A549 (cell line): ENCODE data around the gene GRHL1.

Experiments used
- EP300 ChIP-seq, 2 experiments: fragments of >200 bp; sonication (Bioruptor Twin); formaldehyde crosslinking; IDR thresholded peaks; 2 replicates in 1 of 2; 3 replicates in 1 of 2; pipeline ENCODE4 v1.6.1; 2016 to 2017
- MAZ ChIP-seq: fragments of 150-350 bp; IDR thresholded peaks from 2 replicates; pipeline ENCODE4 v1.6.1; 2014; ENCODE audit warnings: antibody characterized with exemption, low read depth, low read length, borderline replicate concordance
- TF ChIP-seq, protein P1 (sequence below): fragments of >200 bp; sonication (Bioruptor Twin); formaldehyde crosslinking; IDR thresholded peaks from 3 replicates; pipeline ENCODE4 v1.5.1; 2016
- TF ChIP-seq, protein P2 (sequence below): fragments of 250-450 bp; sonication (Bioruptor Pico); IDR thresholded peaks from 2 replicates; pipeline ENCODE4 v1.5.0; 2021; ENCODE audit warnings: mild to moderate bottlenecking, moderate library complexity, borderline replicate concordance

DNA sequence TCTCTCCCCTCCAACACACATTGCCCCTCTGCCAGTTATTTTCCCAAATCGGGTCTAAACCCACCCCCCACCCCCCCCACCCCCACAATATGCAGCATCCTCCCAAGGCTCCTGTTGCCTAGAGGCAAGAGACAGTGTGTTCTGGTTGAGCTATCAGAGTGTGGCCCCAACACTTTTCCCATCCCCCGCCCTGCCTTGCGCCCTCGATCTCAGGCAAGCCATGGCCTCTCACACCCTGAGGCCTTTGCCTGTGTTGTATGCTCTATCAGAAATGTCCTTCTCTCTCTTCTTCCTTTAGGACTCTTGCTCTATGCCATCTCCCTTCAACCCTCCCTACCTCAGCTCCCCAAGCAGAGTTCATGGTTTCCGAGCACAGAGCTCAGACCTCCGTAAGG lies 9.5 kb upstream of the GRHL1 start:
- TF ChIP-seq, protein P1, sequence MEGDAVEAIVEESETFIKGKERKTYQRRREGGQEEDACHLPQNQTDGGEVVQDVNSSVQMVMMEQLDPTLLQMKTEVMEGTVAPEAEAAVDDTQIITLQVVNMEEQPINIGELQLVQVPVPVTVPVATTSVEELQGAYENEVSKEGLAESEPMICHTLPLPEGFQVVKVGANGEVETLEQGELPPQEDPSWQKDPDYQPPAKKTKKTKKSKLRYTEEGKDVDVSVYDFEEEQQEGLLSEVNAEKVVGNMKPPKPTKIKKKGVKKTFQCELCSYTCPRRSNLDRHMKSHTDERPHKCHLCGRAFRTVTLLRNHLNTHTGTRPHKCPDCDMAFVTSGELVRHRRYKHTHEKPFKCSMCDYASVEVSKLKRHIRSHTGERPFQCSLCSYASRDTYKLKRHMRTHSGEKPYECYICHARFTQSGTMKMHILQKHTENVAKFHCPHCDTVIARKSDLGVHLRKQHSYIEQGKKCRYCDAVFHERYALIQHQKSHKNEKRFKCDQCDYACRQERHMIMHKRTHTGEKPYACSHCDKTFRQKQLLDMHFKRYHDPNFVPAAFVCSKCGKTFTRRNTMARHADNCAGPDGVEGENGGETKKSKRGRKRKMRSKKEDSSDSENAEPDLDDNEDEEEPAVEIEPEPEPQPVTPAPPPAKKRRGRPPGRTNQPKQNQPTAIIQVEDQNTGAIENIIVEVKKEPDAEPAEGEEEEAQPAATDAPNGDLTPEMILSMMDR, result no peak
- TF ChIP-seq, protein P2, sequence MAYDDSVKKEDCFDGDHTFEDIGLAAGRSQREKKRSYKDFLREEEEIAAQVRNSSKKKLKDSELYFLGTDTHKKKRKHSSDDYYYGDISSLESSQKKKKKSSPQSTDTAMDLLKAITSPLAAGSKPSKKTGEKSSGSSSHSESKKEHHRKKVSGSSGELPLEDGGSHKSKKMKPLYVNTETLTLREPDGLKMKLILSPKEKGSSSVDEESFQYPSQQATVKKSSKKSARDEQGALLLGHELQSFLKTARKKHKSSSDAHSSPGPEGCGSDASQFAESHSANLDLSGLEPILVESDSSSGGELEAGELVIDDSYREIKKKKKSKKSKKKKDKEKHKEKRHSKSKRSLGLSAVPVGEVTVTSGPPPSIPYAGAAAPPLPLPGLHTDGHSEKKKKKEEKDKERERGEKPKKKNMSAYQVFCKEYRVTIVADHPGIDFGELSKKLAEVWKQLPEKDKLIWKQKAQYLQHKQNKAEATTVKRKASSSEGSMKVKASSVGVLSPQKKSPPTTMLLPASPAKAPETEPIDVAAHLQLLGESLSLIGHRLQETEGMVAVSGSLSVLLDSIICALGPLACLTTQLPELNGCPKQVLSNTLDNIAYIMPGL (CRISPR knock-in tag), result no peak
- TF ChIP-seq EP300 (IDR thresholded peaks at IDR 0.05) (no peak), MAZ (no peak)
